ENCODE data around the gene IFIT1. TPM values are rescaled to one million over a fixed set of nuclear protein-coding genes. Genes with fewer than 3 reads are reported as not detected.
"Not testable (repeated sequence)": the region's sequence is repeated elsewhere in the genome, so short reads cannot be mapped to it uniquely, and the experiment has no call there.

Gene IFIT1
- total RNA-seq, 2 donors from 2014 or later: 1.3 to 7.0 TPM

- TF ChIP-seq POLR2A (IDR thresholded peaks at IDR 0.05): peak in 1 of 3 donors; percentile 15
- DNase-seq: peak in 3 of 4 donors; percentile 34 to 49 (median 35)
These were observed 41.6 kb upstream of the IFIT1 start for GRCh38 chr10:89350631-89351315.

GRCh38 chr10:89351412-89351779 is 41.0 kb upstream of the IFIT1 start:
- no peaks in the 10 kb centered on the region for H3K27me3 ChIP-seq
- ATAC-seq (peak; percentile 19), DNase-seq (no peak)
- H3K4me3 ChIP-seq: no peak overlapping the region
- intact Hi-C loops (cut with DNase I): no loop called here
- WGBS, 2 donors: 6 to 36% methylated on average over 1 of the region's 1 CpG
- no peak for TF ChIP-seq CTCF (IDR thresholded peaks at IDR 0.05)
- peak overlapping the region; percentile 77 to 86 (median 83) for H3K27ac ChIP-seq
- H3K9me3 ChIP-seq: no peaks in the 10 kb centered on the region
- no peaks in the 10 kb centered on the region for H3K36me3 ChIP-seq (replicated peaks in 1 of 2; ENCODE audit: insufficient read depth in 1 of 2, low read depth in 2 of 2)
- H3K4me1 ChIP-seq: peaks cover 27% of the 10 kb centered on the region

More at GRCh38 chr10:89350631-89351315, 41.6 kb upstream of the IFIT1 start:
- peak overlapping the region; percentile 77 to 86 (median 83) for H3K27ac ChIP-seq
- intact Hi-C loops (cut with DNase I); ATAC-seq; H3K9me3 ChIP-seq; H3K4me3 ChIP-seq; H3K36me3 ChIP-seq (replicated peaks in 1 of 2; ENCODE audit: insufficient read depth in 1 of 2, low read depth in 2 of 2); H3K27me3 ChIP-seq: not testable (repeated sequence)
- H3K4me1 ChIP-seq: peaks cover 27% of the 10 kb centered on the region
- 43 to 60% methylated on average over 7 of the region's 7 CpGs for WGBS, 2 donors

GRCh38 chr10:89351780-89352597 is 40.4 kb upstream of the IFIT1 start:
- ATAC-seq (peak; percentile 96), DNase-seq (peak; percentile 66 to 81 (median 72))
- intact Hi-C loops (cut with DNase I): no loop called here
- Histone ChIP-seq H3K4me3 (no peak overlapping the region), H3K36me3 (replicated peaks in 1 of 2; ENCODE audit: insufficient read depth in 1 of 2, low read depth in 2 of 2) (no peaks in the 10 kb centered on the region), H3K27ac (peak overlapping the region; percentile 77 to 86 (median 83)), H3K4me1 (peaks cover 27% of the 10 kb centered on the region), H3K9me3 (no peaks in the 10 kb centered on the region), H3K27me3 (no peaks in the 10 kb centered on the region)
- WGBS, 2 donors: 22 to 27% methylated on average over 12 of the region's 12 CpGs
- TF ChIP-seq CTCF (IDR thresholded peaks at IDR 0.05) (no peak), POLR2A (IDR thresholded peaks at IDR 0.05) (no peak)

GRCh38 chr10:89352802-89353201 is 39.6 kb upstream of the IFIT1 start:
- no peak overlapping the region for H3K4me3 ChIP-seq
- no peaks in the 10 kb centered on the region for H3K9me3 ChIP-seq
- ATAC-seq (no peak), DNase-seq (no peak)
- intact Hi-C loops (cut with DNase I): no loop called here
- H3K36me3 ChIP-seq (replicated peaks in 1 of 2; ENCODE audit: insufficient read depth in 1 of 2, low read depth in 2 of 2): no peaks in the 10 kb centered on the region
- no peak for TF ChIP-seq CTCF (IDR thresholded peaks at IDR 0.05)
- no peak for TF ChIP-seq POLR2A (IDR thresholded peaks at IDR 0.05)
- H3K27ac ChIP-seq: peak overlapping the region; percentile 11 to 86 (median 83)
- 92 to 94% methylated on average over 4 of the region's 4 CpGs for WGBS, 2 donors
- peaks cover 27% of the 10 kb centered on the region for H3K4me1 ChIP-seq
- no peaks in the 10 kb centered on the region for H3K27me3 ChIP-seq

- no peaks in the 10 kb centered on the region for H3K9me3 ChIP-seq
- no peaks in the 10 kb centered on the region for H3K27me3 ChIP-seq
- intact Hi-C loops (cut with DNase I): no loop called here
- no peak for TF ChIP-seq CTCF (IDR thresholded peaks at IDR 0.05)
- no peak for TF ChIP-seq POLR2A (IDR thresholded peaks at IDR 0.05)
- H3K4me3 ChIP-seq: no peak overlapping the region
- peaks cover 27% of the 10 kb centered on the region for H3K4me1 ChIP-seq
- DNase-seq (no peak), ATAC-seq (no peak)
- no peak overlapping the region for H3K27ac ChIP-seq
- WGBS, 2 donors: 93 to 94% methylated on average over 2 of the region's 2 CpGs
- H3K36me3 ChIP-seq (replicated peaks in 1 of 2; ENCODE audit: insufficient read depth in 1 of 2, low read depth in 2 of 2): no peaks in the 10 kb centered on the region
These were observed 37.0 kb upstream of the IFIT1 start for GRCh38 chr10:89355394-89355931.
